22Rv1 (cell line): ENCODE results near the gene COBL.

Experiments used
- CTCF ChIP-seq: fragments of 450-650 bp; IDR thresholded peaks from 2 replicates; pipeline ENCODE4 v1.5.1; 2017; ENCODE audit warnings: mild to moderate bottlenecking
- ZFX ChIP-seq: fragments of 450-650 bp; IDR thresholded peaks from 2 replicates; pipeline ENCODE4 v1.6.1; 2017; ENCODE audit warnings: antibody characterized with exemption, borderline replicate concordance

- TF ChIP-seq CTCF (no peak), ZFX (no peak)
Measured at GRCh38 chr7:51344406-51345138, 28.0 kb upstream of the COBL start.
